ENCODE measurements around the gene SYT7. TPM values are rescaled to one million over a fixed set of nuclear protein-coding genes. Genes with fewer than 3 reads are reported as not detected.

The SYT7 gene
- polyA plus RNA-seq, 1 experiment = 0.04 TPM

DNA sequence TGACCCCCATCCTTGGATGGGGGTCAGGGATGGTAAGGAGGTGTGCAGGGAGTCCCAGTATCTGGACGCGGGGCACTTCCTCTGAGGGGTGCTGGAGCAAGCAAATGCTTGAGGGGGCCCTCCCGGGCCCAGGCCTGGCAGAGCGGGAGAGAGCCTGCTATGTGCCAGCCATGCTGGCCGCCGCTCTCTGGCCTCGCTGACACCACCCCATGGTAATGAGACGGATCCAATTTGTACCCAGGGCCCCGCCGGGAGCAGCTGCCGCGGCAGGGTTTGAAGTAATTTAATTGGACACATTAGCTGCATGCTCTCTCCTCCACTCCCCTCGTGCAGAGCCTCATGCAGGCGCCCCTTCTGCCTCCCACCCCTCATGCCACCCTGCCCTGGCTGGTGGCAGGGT is 6.3 kb downstream of the SYT7 start:
- TF ChIP-seq CTCF (IDR thresholded peaks at IDR 0.05; ENCODE audit: insufficient read depth, low read depth, low read length) = no peak
- POLR2A ChIA-PET = no interaction called here
- H3K27me3 ChIP-seq (ENCODE audit: control insufficient read depth, insufficient read depth, low read length) = peaks cover 31% of the 10 kb centered on the region
- CTCF ChIA-PET = interaction anchor here (1.3 to 1.6 kb wide), 2 partner anchors 13 to 57 kb away, joined by 3 read pairs; no protein-coding TSS in a partner anchor
- no peak for DNase-seq (ENCODE audit: low read depth)
- H3K4me3 ChIP-seq (ENCODE audit: low read depth, low read length) = no peak overlapping the region
- H3K36me3 ChIP-seq (ENCODE audit: control insufficient read depth, insufficient read depth, low read length) = no peaks in the 10 kb centered on the region

- TF ChIP-seq CTCF (IDR thresholded peaks at IDR 0.05; ENCODE audit: insufficient read depth, low read depth, low read length) = no peak
- Histone ChIP-seq H3K27me3 (ENCODE audit: control insufficient read depth, insufficient read depth, low read length) (peaks cover 21% of the 10 kb centered on the region), H3K4me3 (ENCODE audit: low read depth, low read length) (no peak overlapping the region), H3K36me3 (ENCODE audit: control insufficient read depth, insufficient read depth, low read length) (no peaks in the 10 kb centered on the region)
- POLR2A ChIA-PET = no interaction called here
- DNase-seq (ENCODE audit: low read depth) = no peak
- CTCF ChIA-PET = no interaction called here
Measured at GRCh38 chr11:61572913-61573312, 8.0 kb downstream of the SYT7 start.

DNA sequence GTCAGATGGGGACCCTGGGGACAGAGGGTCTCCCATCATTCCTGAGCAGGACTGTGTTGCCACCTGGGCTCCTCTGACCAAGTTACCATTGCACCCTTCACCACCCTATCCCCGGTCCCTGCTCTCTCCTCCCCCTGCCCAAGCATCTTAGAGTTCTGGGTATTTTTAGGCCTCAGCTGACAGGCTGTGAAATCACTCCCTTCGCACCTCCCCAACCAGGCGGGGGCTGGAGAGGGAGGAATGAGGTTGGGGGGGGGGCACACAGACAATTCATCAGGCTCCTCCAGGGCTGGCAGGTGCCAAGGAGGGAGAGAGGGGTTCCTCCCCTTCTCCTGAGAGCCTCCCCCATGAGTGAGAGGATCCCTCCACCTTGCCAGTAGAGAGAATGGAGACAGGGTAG is 9.0 kb downstream of the SYT7 start:
- no peak for DNase-seq (ENCODE audit: low read depth)
- Histone ChIP-seq H3K27me3 (ENCODE audit: control insufficient read depth, insufficient read depth, low read length) (peaks cover 18% of the 10 kb centered on the region), H3K36me3 (ENCODE audit: control insufficient read depth, insufficient read depth, low read length) (no peaks in the 10 kb centered on the region), H3K4me3 (ENCODE audit: low read depth, low read length) (no peak overlapping the region)
- ChIA-PET POLR2A (no interaction called here), CTCF (no interaction called here)
- no peak for TF ChIP-seq CTCF (IDR thresholded peaks at IDR 0.05; ENCODE audit: insufficient read depth, low read depth, low read length)

GRCh38 chr11:61571337-61571736 is 9.5 kb downstream of the SYT7 start:
- no peak for TF ChIP-seq CTCF (IDR thresholded peaks at IDR 0.05; ENCODE audit: insufficient read depth, low read depth, low read length)
- peaks cover 15% of the 10 kb centered on the region for H3K27me3 ChIP-seq (ENCODE audit: control insufficient read depth, insufficient read depth, low read length)
- no peak overlapping the region for H3K4me3 ChIP-seq (ENCODE audit: low read depth, low read length)
- POLR2A ChIA-PET = no interaction called here
- H3K36me3 ChIP-seq (ENCODE audit: control insufficient read depth, insufficient read depth, low read length) = no peaks in the 10 kb centered on the region
- no peak for DNase-seq (ENCODE audit: low read depth)
- CTCF ChIA-PET = no interaction called here

GRCh38 chr11:61569701-61570100 is 11.2 kb downstream of the SYT7 start:
- no peaks in the 10 kb centered on the region for H3K36me3 ChIP-seq (ENCODE audit: control insufficient read depth, insufficient read depth, low read length)
- no peak for TF ChIP-seq CTCF (IDR thresholded peaks at IDR 0.05; ENCODE audit: insufficient read depth, low read depth, low read length)
- H3K4me3 ChIP-seq (ENCODE audit: low read depth, low read length) = no peak overlapping the region
- POLR2A ChIA-PET = no interaction called here
- CTCF ChIA-PET = interaction anchor here (1.0 to 1.7 kb wide), 2 partner anchors 12 to 58 kb away, joined by 3 to 5 read pairs; partner anchors contain the start of gene SYT7
- no peak for DNase-seq (ENCODE audit: low read depth)
- peaks cover 14% of the 10 kb centered on the region for H3K27me3 ChIP-seq (ENCODE audit: control insufficient read depth, insufficient read depth, low read length)

Measured in BJ (cell line).